Measurements from ENCODE around the gene LAIR2. TPM values are rescaled to one million over a fixed set of nuclear protein-coding genes. Genes with fewer than 3 reads are reported as not detected.

The LAIR2 gene

Small RNA genes within 50 kb of the gene (small RNA-seq; reads per million reads assigned to genes)
- gene AC245036.2 (ENCODE audit: insufficient read depth) = not detected

Measured in mesendoderm (in vitro differentiated cells).